CD1c-positive myeloid dendritic cell (primary cell): ENCODE results near the gene PLXNC1.
A peak's percentile ranks its signal among the peaks of the same experiment; 100 is the strongest.

ENCODE experiments used
- DNase-seq: peaks from one replicate; pipeline ENCODE4 v3.0.0-alpha.2; 2016; ENCODE audit errors: extremely low spot score

Gene PLXNC1

DNA sequence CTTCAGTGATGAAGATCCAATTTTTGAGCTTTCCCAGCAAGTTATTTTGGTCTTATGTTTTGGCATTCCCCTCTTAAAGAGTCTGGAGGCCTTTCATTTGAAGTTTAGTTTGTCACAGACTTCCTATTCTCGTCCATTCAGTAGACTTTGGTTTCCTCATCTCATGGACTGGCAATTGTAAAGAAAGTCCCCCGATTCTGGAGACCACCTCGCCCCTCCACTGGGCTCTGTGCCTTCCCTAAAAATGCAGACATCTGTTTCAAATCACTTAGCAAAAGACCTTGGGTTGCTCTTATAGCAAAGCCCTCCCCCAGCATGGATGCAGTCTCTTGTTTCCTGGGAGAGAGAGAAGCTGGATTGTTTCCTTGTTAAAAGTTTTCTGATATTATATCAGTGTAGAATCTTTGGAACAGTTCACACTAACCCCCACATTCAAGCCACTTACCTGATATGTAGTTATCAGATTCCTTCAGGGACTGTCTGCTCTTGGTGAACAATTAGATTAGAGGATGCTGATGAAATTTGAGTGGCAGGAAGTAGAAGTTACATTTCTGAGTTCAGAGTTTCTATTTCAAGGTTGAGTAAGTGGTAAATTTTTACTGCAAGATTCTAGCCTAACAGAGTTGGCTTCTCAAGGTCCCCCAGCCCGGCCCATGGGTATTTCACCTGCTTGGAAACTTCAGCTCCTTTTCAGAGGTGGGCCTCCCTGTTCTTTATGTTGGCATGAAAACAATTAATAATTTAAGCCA lies 56.3 kb downstream of the PLXNC1 start:
- peak; percentile 12 for DNase-seq

GRCh38 chr12:94205822-94206221 lies 57.4 kb downstream of the PLXNC1 start:
- no peak for DNase-seq

DNA sequence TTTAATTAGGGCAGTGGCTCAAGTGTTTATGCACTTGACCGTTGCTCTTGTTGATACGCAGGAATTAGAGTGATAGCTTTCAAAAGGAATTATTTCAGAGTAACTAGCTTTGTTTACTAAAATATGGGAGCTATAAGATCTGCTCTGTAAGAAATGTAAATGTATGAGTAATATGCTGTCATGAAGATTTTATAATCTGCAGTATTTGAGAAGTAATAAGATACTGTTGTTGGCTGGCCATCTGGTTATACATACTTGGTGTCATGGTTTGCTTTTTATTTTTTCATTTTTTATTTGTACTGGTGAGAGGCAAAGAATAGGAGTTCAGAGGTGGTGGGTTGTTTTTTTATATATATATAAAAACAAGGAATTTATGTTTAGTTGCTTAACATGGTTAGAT lies 58.5 kb downstream of the PLXNC1 start:
- DNase-seq, result no peak

GRCh38 chr12:94207467-94207848 lies 59.1 kb downstream of the PLXNC1 start:
- no peak for DNase-seq

GRCh38 chr12:94207849-94208621 lies 59.7 kb downstream of the PLXNC1 start:
- peak; percentile 81 for DNase-seq

- peak; percentile 6 for DNase-seq
Observed at GRCh38 chr12:94208622-94208966, 60.2 kb downstream of the PLXNC1 start.

DNA sequence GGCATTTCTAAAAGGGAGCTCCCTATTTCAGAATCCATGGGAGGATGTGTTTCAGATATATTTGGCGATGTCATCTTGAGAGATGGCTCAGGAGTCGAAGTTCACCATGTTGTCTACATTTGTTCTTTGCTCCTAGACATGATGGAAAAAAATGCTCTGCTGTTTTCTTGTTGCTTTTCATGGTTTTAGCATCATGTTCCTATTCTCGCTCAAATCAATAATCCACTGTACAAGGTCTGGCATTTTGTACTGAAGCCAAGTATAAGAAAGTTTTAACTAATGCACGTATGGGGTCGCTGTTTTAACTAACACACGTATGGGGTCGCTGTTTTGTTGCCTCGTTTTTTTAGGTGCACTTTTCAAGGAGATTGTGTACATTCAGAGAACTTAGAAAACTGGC lies 60.9 kb downstream of the PLXNC1 start:
- no peak for DNase-seq

DNA sequence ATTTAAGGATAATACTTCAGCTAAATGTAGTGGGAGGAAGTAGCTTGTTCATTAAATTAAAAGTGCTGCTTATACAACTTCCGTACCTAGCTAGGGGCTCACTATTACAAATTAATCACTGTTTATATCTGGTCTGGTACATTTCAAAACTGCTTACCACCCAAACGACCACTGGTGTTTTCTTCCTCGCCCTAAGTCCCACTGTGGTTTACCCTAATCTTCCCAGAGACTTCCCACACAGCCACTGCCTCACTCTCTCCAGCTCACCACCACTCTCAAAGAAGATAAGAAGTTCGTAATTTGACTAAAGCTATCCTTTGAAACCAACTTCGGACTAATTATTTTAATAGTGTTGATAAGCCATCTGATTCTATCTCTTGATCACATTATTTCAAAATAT lies 62.6 kb downstream of the PLXNC1 start:
- no peak for DNase-seq

GRCh38 chr12:94218233-94218632 lies 69.9 kb downstream of the PLXNC1 start:
- DNase-seq, result no peak

GRCh38 chr12:94219622-94220302 lies 71.4 kb downstream of the PLXNC1 start:
- DNase-seq, result no peak

DNA sequence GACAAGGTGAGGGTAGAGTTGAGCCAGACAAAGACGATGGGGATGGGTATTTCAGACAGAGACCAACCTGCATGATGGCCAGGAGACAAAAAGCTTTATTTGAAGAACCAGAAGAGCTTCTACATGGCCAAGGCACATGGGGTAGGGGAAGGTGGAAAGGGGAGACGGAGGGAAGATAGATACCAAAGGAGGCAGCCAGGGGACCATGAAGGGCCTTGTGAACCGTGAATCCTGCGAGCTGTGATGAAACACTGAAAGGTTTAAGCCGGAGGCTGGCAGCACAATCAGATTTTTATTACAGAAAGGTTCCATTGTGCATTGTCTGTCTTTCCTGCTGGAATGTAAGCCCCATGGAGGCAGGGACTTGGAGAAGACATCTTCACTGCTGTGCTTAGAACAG lies 72.4 kb downstream of the PLXNC1 start:
- DNase-seq, result no peak

GRCh38 chr12:94222351-94223084 lies 74.1 kb downstream of the PLXNC1 start:
- DNase-seq, result no peak

- no peak for DNase-seq
Observed at GRCh38 chr12:94223842-94224241, 75.5 kb downstream of the PLXNC1 start.

GRCh38 chr12:94225506-94225905 lies 77.1 kb downstream of the PLXNC1 start:
- DNase-seq, result no peak

DNA sequence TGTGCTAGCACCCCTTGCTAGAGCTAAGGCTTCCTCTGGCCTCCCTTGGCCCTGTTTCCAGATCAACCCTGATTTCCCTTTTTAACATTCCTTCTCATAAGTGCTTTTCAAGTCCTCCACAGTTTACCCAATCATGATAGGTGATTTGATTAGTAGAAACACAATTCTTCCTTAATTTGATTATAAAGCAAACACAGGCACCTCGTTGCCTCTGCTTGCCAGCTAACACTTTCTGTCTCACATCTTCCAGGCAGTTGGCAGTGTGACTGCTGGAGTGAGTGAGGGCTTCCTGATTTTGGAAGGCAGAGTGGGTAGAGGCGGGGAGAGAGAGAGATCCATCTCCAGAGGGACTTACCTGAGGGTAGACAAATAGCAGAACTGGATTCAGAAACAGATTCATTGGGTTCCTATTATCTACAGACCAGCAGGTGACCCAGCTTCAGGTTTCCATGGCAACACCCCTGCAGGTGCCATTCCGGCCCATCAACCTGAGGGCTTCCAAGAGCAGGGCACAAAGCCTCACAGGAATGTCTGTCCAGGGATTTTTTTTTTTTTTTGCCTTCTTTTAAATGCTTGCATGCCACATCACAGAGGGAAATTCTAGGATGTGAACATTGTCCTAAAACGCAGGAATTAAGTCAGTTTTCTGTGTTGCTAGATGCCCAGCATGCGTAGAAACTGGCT lies 77.7 kb downstream of the PLXNC1 start:
- no peak for DNase-seq

GRCh38 chr12:94227066-94227465 lies 78.7 kb downstream of the PLXNC1 start:
- DNase-seq, result no peak

- DNase-seq, result no peak
Observed at GRCh38 chr12:94228488-94228907, 80.1 kb downstream of the PLXNC1 start.

GRCh38 chr12:94229902-94230301 lies 81.5 kb downstream of the PLXNC1 start:
- DNase-seq, result no peak

DNA sequence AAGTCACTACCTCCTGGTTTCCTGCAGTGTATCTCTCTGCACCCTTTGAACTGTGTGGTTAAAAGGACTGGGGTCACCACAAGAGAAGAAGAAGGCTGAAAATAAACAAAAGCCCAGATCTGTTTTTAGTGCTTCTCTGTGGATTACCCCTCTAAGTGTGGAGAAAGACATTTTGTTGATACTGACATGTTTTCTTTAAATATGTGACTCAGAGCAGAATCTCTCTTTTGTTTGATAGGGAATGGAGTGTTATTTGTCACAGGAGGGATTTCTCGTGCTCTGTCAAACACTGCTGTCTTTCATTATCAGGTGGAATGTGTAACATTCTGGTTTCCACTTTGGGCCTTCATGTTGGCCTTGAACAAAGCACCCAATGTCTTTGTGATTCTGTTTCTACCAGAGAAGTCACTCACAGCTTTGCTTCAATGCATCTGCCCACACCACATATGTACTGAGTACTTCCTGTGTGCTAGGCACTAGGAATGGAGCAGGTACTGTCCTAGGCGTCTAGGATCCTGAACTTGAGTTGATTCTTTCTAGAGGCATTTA lies 82.1 kb downstream of the PLXNC1 start:
- no peak for DNase-seq

- no peak for DNase-seq
Observed at GRCh38 chr12:94231709-94232108, 83.3 kb downstream of the PLXNC1 start.

GRCh38 chr12:94235848-94236247 lies 87.5 kb downstream of the PLXNC1 start:
- DNase-seq, result no peak
